ENCODE measurements around the gene B3GNT2. TPM values are rescaled to one million over a fixed set of nuclear protein-coding genes. Genes with fewer than 3 reads are reported as not detected.

The B3GNT2 gene
- total and polyA plus RNA-seq, 9 of the 15 experiments (the other 6 are each of a cell fraction or from before 2014, with no cell fraction given), result 6.0 to 38.9 (median 25.0) TPM

GRCh38 chr2:62222674-62223073, 26.8 kb downstream of the B3GNT2 start:
- no peak overlapping the region for H3K4me2 ChIP-seq (ENCODE audit: insufficient read depth, low read length)
- peaks cover 4% of the 10 kb centered on the region for H3K9me1 ChIP-seq (ENCODE audit: control insufficient read depth, insufficient read depth, low read length)
- H3K9me3 ChIP-seq (replicated peaks; ENCODE audit: control insufficient read depth, insufficient read depth, low read depth, low read length), result 0 out of 2 replicates have a peak, but pooled peaks cover 2% of the 10 kb centered on the region
- no peak overlapping the region for H3K4me3 ChIP-seq
- WGBS (ENCODE audit: insufficient coverage, low coverage, missing lambda C conversion rate), result 88% methylated on average over 6 of the region's 8 CpGs
- POLR2A ChIA-PET, result no interaction called here
- H3K27me3 ChIP-seq (ENCODE audit: control insufficient read depth in 2 of 2, insufficient read depth in 2 of 2, low read length in 2 of 2), result no peaks in the 10 kb centered on the region
- in situ Hi-C loops (cut with MboI), result no loop called here
- H3K36me3 ChIP-seq (ENCODE audit: control insufficient read depth, insufficient read depth, low read length), result peaks cover 50% of the 10 kb centered on the region
- no TSS peak for BruUV-seq (replicated peaks)
- FAIRE-seq (no peak), DNase-seq (ENCODE audit: extremely low read depth in 1 of 4, low spot score in 3 of 4) (no peak), ATAC-seq (no peak)
- H3K27ac ChIP-seq (ENCODE audit: extremely low read depth, low read depth, low read length), result no peak overlapping the region
- CTCF ChIA-PET (ENCODE audit: low intra/inter-chr PET ratio), result no interaction called here
- peaks cover 72% of the 10 kb centered on the region for H3K79me2 ChIP-seq (ENCODE audit: control insufficient read depth, insufficient read depth, low read length)
- no peak overlapping the region for H3K9ac ChIP-seq (ENCODE audit: insufficient read depth in 1 of 2, low read depth in 2 of 2, low read length in 2 of 2)
- no peak overlapping the region for H2AFZ ChIP-seq (ENCODE audit: low read depth, low read length)
- intact Hi-C loops (cut with micrococcal nuclease), result no loop called here
- 0 out of 5 replicates have a peak, but pooled peaks cover 0 to 7% of the 10 kb centered on the region in 2 experiments for H3K4me1 ChIP-seq (replicated peaks in 1 of 2; ENCODE audit: control insufficient read depth in 2 of 2, insufficient read depth in 2 of 2, low read length in 2 of 2)
- no peaks in the 10 kb centered on the region; the same call in 1 of the 2 replicates for H4K20me1 ChIP-seq (replicated peaks; ENCODE audit: control insufficient read depth, insufficient read depth, low read length)
- TF ChIP-seq CC2D1A (IDR thresholded peaks at IDR 0.05) (no peak), PKNOX1 (IDR thresholded peaks at IDR 0.05) (no peak), HMG20A (CRISPR knock-in tag; conservative IDR thresholded peaks at IDR 0.05) (no peak), CGGBP1 (CRISPR knock-in tag; IDR thresholded peaks at IDR 0.05) (no peak), HDAC6 (IDR thresholded peaks at IDR 0.05; ENCODE audit: low read depth, low read length) (no peak), E4F1 (CRISPR knock-in tag; IDR thresholded peaks at IDR 0.05; ENCODE audit: borderline replicate concordance) (no peak), THAP12 (CRISPR knock-in tag; IDR thresholded peaks at IDR 0.05) (no peak), E2F1 (CRISPR knock-in tag; IDR thresholded peaks at IDR 0.05) (no peak), MBD1 (CRISPR knock-in tag; IDR thresholded peaks at IDR 0.05) (no peak), SMAD1 (IDR thresholded peaks at IDR 0.05; ENCODE audit: low read depth, low read length, partially characterized antibody) (no peak), PTTG1 (tag; IDR thresholded peaks at IDR 0.05; ENCODE audit: low read depth) (no peak), PTRF (tag; IDR thresholded peaks at IDR 0.05) (no peak), ZNF146 (CRISPR knock-in tag; IDR thresholded peaks at IDR 0.05; ENCODE audit: unreplicated experiment) (no peak), GATAD2A (IDR thresholded peaks at IDR 0.05) (no peak)

All from K562 (cell line).